ENCODE results near the gene LMO2. TPM values are rescaled to one million over a fixed set of nuclear protein-coding genes. Genes with fewer than 3 reads are reported as not detected.

The LMO2 gene
- total RNA-seq, 1 donor from 2014 or later = 65.1 TPM

DNA sequence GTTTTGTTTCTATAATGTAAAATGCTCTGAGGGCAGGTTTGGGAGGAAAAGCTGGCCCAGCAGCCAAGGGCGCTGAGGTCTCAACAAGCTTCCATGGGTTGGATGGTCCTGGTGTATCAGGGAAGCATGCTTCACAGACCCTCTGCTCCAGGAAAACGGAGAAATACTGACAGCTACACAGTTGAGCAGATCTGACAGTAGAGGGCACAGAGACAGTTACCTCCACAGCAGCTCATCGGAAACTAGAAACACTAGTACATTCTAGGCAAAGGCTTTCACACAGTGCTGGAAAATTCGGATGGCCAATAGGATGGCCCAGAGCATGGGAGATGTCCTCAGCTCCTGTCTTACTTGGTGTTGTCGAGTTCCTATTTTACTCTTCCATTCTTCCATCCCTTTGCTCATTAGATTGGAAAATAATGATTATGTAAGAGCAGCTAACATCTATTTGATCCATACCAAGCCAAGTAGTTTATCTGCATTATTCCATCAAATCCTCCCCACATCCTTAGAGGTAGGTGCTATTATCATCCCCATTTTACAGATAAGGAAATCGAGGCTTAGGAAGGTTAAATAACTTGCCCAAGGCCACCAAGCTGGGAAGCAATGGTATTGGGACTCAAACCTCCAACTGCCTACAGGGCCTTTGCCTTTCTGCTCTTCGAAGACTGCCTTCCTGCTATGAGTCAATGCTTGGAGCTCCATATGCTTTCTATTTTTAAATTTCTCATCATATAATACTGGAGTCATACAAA lies 28.3 kb downstream of the LMO2 start:
- Histone ChIP-seq H3K4me3 (no peak overlapping the region), H3K27ac (no peak overlapping the region), H3K27me3 (peaks cover 1% of the 10 kb centered on the region), H3K9me3 (no peaks in the 10 kb centered on the region), H3K4me1 (peaks cover 1% of the 10 kb centered on the region), H3K36me3 (peaks cover 7% of the 10 kb centered on the region)
- ATAC-seq = no peak
- intact Hi-C loops (cut with DNase I) = loop anchor here (5.0 kb wide), 1 partner anchor 99 kb away; no protein-coding TSS in a partner anchor
- TF ChIP-seq, protein P1, sequence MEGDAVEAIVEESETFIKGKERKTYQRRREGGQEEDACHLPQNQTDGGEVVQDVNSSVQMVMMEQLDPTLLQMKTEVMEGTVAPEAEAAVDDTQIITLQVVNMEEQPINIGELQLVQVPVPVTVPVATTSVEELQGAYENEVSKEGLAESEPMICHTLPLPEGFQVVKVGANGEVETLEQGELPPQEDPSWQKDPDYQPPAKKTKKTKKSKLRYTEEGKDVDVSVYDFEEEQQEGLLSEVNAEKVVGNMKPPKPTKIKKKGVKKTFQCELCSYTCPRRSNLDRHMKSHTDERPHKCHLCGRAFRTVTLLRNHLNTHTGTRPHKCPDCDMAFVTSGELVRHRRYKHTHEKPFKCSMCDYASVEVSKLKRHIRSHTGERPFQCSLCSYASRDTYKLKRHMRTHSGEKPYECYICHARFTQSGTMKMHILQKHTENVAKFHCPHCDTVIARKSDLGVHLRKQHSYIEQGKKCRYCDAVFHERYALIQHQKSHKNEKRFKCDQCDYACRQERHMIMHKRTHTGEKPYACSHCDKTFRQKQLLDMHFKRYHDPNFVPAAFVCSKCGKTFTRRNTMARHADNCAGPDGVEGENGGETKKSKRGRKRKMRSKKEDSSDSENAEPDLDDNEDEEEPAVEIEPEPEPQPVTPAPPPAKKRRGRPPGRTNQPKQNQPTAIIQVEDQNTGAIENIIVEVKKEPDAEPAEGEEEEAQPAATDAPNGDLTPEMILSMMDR (IDR thresholded peaks at IDR 0.05) = no peak
- no peak for DNase-seq

DNA sequence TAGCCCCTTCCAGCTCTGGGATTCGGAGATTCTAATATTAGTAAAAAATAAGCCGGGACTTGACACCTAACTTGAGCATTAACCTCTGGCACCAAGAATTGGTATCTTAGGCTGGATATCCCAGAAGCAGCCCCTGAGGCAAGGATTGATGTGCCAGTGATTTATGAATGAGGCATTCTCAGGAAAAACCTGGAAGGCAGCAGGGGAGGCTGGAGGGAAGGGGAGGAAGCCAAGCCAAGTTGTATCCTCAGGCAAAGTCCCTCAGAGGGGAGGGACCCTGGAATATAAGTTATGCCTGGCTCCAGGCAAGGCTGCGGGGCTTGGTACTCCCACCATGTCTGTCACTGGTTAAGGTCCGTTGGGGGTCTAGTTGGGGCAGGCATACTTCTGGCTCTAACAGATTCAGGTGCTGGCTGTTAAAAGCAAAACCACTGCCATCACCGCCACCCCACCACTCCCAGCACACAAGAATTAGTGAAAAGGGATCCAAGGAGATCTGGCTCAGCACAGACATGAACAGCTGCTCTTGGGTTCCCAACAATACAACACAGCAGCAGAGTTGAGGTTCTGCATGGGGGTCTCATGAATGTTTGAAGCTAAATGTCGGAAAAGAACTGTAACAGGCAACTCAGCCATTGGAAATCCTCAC lies 29.8 kb downstream of the LMO2 start:
- no peaks in the 10 kb centered on the region for H3K4me1 ChIP-seq
- H3K9me3 ChIP-seq = no peaks in the 10 kb centered on the region
- intact Hi-C loops (cut with DNase I) = loop anchor here (5.0 kb wide), 1 partner anchor 100 kb away; no protein-coding TSS in a partner anchor
- ATAC-seq (no peak), DNase-seq (no peak)
- H3K4me3 ChIP-seq = no peak overlapping the region
- H3K27me3 ChIP-seq = no peaks in the 10 kb centered on the region
- TF ChIP-seq, protein P1 (IDR thresholded peaks at IDR 0.05) = no peak
- H3K36me3 ChIP-seq = peaks cover 7% of the 10 kb centered on the region
- no peak overlapping the region for H3K27ac ChIP-seq

DNA sequence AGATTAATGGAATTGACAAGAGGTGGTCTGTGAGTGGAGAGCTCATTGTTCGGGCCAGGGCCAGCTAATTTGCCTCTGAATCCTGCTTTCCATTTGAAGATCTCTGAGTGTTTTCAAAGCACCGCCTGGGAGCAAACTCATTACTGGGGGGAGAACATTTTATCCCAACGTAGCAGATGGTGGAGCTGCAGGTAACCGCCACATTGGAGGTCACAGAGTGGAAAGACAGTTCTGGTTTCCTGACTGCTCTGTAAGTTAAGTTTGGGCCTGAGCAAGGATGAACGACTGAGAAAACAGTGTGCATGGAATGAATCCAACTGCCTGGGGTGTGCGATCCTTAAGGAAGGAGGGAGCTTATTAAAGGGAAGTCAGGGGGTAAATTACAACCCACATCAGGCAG lies 30.5 kb downstream of the LMO2 start:
- no peaks in the 10 kb centered on the region for H3K27me3 ChIP-seq
- intact Hi-C loops (cut with DNase I) = loop anchor here (5.0 kb wide), 1 partner anchor 101 kb away; no protein-coding TSS in a partner anchor
- peaks cover 7% of the 10 kb centered on the region for H3K36me3 ChIP-seq
- TF ChIP-seq, protein P1 (IDR thresholded peaks at IDR 0.05) = no peak
- H3K4me1 ChIP-seq = no peaks in the 10 kb centered on the region
- ATAC-seq (no peak), DNase-seq (no peak)
- no peaks in the 10 kb centered on the region for H3K9me3 ChIP-seq
- no peak overlapping the region for H3K4me3 ChIP-seq
- no peak overlapping the region for H3K27ac ChIP-seq

DNA sequence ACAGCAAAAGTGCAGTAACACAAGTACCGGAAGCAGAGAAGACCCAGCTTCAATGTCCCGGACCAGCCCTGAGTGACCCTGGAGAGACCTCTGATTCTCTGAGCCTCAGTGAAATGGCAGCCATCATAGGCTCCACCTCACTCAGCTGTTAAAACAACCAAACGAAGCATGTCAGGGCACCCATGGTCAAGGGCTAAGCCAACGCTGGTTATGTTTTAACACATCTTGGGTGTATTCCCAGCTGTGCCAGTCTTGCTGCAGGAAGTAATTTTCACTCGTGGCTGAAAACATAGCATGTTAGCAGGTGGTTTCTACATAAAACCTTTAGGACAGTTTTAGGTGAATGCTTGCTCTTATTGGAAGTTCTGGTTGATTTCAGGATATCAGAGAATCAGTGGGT lies 30.9 kb downstream of the LMO2 start:
- DNase-seq = no peak
- Histone ChIP-seq H3K27me3 (no peaks in the 10 kb centered on the region), H3K36me3 (peaks cover 7% of the 10 kb centered on the region), H3K4me1 (no peaks in the 10 kb centered on the region), H3K4me3 (no peak overlapping the region), H3K9me3 (no peaks in the 10 kb centered on the region), H3K27ac (no peak overlapping the region)
- intact Hi-C loops (cut with DNase I) = loop anchor here (5.0 kb wide), 1 partner anchor 101 kb away; no protein-coding TSS in a partner anchor
- TF ChIP-seq, protein P1 (IDR thresholded peaks at IDR 0.05) = no peak
- no peak for ATAC-seq

DNA sequence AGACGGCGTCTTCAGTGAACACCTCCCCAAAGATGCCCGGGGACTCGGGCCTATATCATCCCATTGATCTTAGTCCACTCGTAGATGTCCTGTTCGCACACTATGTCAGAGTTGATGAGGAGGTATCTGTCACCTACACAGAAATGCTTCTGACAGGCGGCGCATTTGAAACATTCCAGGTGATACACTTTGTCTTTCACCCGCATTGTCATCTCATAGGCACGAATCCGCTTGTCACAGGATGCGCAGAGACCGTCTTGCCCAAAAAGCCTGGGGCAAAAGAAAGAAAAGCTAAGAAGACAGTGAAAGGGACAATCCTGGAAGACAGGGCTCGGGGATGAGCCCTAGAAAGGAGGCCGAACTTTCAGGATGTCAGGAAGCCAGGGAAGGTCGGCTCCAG lies 32.6 kb downstream of the LMO2 start:
- H3K27ac ChIP-seq = no peak overlapping the region
- H3K4me3 ChIP-seq = no peak overlapping the region
- TF ChIP-seq, protein P1 (IDR thresholded peaks at IDR 0.05) = no peak
- H3K9me3 ChIP-seq = no peaks in the 10 kb centered on the region
- no peaks in the 10 kb centered on the region for H3K27me3 ChIP-seq
- peaks cover 7% of the 10 kb centered on the region for H3K36me3 ChIP-seq
- H3K4me1 ChIP-seq = no peaks in the 10 kb centered on the region
- ATAC-seq = no peak
- DNase-seq = no peak
- intact Hi-C loops (cut with DNase I) = loop anchor here (2.0 kb wide), 1 partner anchor 111 kb away; no protein-coding TSS in a partner anchor

Measured in upper lobe of right lung (tissue), 1 donor.